ENCODE results near the gene PPP2R1A.
"Not testable (repeated sequence)": the region's sequence is repeated elsewhere in the genome, so short reads cannot be mapped to it uniquely, and the experiment has no call there.

PPP2R1A gene

GRCh38 chr19:52248241-52248640 is 58.4 kb downstream of the PPP2R1A start:
- no peak for TF ChIP-seq ZNF274 (IDR thresholded peaks at IDR 0.05; ENCODE audit: low read depth, low read length)

GRCh38 chr19:52258426-52258825 is 68.6 kb downstream of the PPP2R1A start:
- no peak overlapping the region for H3K4me3 ChIP-seq (ENCODE audit: low read length)
- no peak for TF ChIP-seq ZNF274 (IDR thresholded peaks at IDR 0.05; ENCODE audit: low read depth, low read length)

More at GRCh38 chr19:52248241-52248640, 58.4 kb downstream of the PPP2R1A start:
- no peak overlapping the region for H3K4me3 ChIP-seq (ENCODE audit: low read length)

GRCh38 chr19:52265556-52265955 is 75.7 kb downstream of the PPP2R1A start:
- H3K4me3 ChIP-seq (ENCODE audit: low read length): not testable (repeated sequence)

GRCh38 chr19:52269338-52270261 is 79.7 kb downstream of the PPP2R1A start, which contains the start of gene ZNF766:
Gene ZNF766, plus strand, starts transcription at chr19:52269587. Its CDS starts 27 bp downstream, at chr19:52269614.
- TF ChIP-seq ZNF274 (IDR thresholded peaks at IDR 0.05; ENCODE audit: low read depth, low read length): no peak
- H3K4me3 ChIP-seq (ENCODE audit: low read length): peak within 1 kb of the TSS; percentile 86

DNA sequence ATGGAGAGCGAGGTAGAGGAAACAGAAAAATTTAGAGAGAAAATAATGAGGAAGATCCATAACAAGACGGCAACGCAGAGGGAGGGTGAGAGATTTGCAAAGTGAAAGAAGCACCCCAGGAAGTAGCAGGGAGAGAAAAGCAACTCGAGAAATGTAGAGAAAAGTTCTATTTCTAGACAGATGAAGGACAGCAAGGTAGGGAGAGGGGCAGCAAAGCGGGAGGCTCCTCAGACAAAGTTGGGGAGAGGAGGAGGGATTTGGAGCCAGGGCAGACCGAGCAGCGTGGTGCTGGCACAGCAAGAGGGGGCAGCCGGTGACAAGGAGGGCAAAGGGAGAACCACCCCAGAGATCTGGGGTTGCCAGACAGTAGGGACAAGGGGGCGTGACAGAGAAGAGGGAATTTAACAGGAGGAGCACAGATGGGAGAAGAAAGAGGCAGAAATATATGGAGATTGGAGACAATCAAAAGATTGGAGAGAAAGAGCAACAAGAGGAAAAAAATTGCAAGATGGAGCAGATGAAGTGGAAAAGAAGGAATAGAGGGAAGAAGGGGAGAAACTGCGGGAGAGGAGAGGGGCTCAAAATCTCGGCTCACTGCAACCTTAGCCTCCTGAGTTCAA is 80.5 kb downstream of the PPP2R1A start:
- TF ChIP-seq ZNF274 (IDR thresholded peaks at IDR 0.05; ENCODE audit: low read depth, low read length): no peak
- H3K4me3 ChIP-seq (ENCODE audit: low read length): peak overlapping the region; percentile 86

GRCh38 chr19:52273301-52273700 is 83.4 kb downstream of the PPP2R1A start:
- no peak for TF ChIP-seq ZNF274 (IDR thresholded peaks at IDR 0.05; ENCODE audit: low read depth, low read length)
- H3K4me3 ChIP-seq (ENCODE audit: low read length): no peak overlapping the region

DNA sequence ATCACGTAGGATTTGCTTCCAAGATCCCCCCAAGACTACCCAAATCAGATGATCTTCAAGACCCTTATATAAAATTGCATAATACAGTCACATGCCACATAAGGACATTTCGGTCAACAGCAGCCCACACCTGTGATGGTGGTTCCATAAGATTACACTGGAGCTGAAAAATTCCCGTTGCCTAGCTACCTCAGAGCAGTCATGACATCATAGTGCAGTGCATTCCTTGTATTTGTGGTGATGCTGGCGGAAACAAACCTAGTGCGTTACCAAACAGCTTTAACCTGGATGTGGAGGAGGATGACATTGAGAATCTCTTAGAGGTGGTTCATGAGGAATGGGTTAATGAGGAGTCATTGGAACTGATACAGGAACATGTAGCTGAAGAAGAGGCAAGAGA is 84.3 kb downstream of the PPP2R1A start:
- H3K4me3 ChIP-seq (ENCODE audit: low read length): no peak overlapping the region
- TF ChIP-seq ZNF274 (IDR thresholded peaks at IDR 0.05; ENCODE audit: low read depth, low read length): no peak

GRCh38 chr19:52275988-52276387 is 86.1 kb downstream of the PPP2R1A start:
- no peak for TF ChIP-seq ZNF274 (IDR thresholded peaks at IDR 0.05; ENCODE audit: low read depth, low read length)
- H3K4me3 ChIP-seq (ENCODE audit: low read length): no peak overlapping the region

DNA sequence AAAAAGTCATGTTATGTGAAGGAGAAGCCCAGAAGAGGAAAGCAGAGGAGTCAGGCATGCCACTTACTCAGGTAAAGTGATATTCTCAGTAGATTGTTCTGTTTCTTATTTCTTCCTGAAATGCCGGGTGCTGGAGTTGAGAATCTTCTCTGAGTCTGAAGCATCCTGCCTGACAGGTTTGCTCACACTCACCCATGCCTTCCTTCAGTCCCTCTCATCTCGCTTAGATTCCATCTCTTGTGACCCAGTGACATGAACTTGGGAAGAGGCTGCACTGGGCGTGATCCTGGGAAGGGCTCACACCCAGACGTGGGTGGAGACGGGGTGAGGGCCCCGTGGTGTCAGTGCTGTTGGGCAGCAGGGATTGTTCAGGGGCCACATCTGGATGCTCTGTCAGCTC is 87.6 kb downstream of the PPP2R1A start:
- TF ChIP-seq ZNF274 (IDR thresholded peaks at IDR 0.05; ENCODE audit: low read depth, low read length): no peak
- H3K4me3 ChIP-seq (ENCODE audit: low read length): no peak overlapping the region
